Measurements from ENCODE around the gene FOXA1.

Gene FOXA1

GRCh38 chr14:37573356-37573755 lies 21.7 kb downstream of the FOXA1 start:
- H3K36me3 ChIP-seq (replicated peaks; ENCODE audit: insufficient read depth, low read length), result no peaks in the 10 kb centered on the region
- no peak overlapping the region for H3K4me2 ChIP-seq (ENCODE audit: low read depth, low read length)
- no peaks in the 10 kb centered on the region for H3K9me3 ChIP-seq (replicated peaks; ENCODE audit: insufficient read depth, low read length)
- H3K9me2 ChIP-seq (replicated peaks; ENCODE audit: insufficient read depth, low read length), result no peaks in the 10 kb centered on the region
- DNase-seq, result no peak
- no peaks in the 10 kb centered on the region for H3F3A ChIP-seq (ENCODE audit: insufficient read depth, low read length)
- H3K27ac ChIP-seq (ENCODE audit: low read length), result no peak overlapping the region
- H3K9ac ChIP-seq (ENCODE audit: low read length), result no peak overlapping the region
- H3K27me3 ChIP-seq (replicated peaks; ENCODE audit: insufficient read depth, low read length), result no peaks in the 10 kb centered on the region
- H3K4me1 ChIP-seq (ENCODE audit: low read length), result no peaks in the 10 kb centered on the region
- H3K4me3 ChIP-seq (ENCODE audit: low read length), result no peak overlapping the region
- H4K20me1 ChIP-seq (ENCODE audit: insufficient read depth, low read length), result no peaks in the 10 kb centered on the region
- no peaks in the 10 kb centered on the region for H3K79me2 ChIP-seq (ENCODE audit: low read length)
- H2AFZ ChIP-seq (ENCODE audit: low read length), result no peak overlapping the region
- TF ChIP-seq CTCF (IDR thresholded peaks at IDR 0.05; ENCODE audit: low read length), result no peak
- no peak for TF ChIP-seq EZH2phosphoT487 (IDR thresholded peaks at IDR 0.05; ENCODE audit: low read length)
- TF ChIP-seq EZH2 (optimal IDR thresholded peaks at IDR 0.05; ENCODE audit: low read depth, low read length), result no peak

- TF ChIP-seq CTCF (IDR thresholded peaks at IDR 0.05; ENCODE audit: low read length) (no peak), EZH2phosphoT487 (IDR thresholded peaks at IDR 0.05; ENCODE audit: low read length) (no peak), EZH2 (optimal IDR thresholded peaks at IDR 0.05; ENCODE audit: low read depth, low read length) (no peak)
- no peak for DNase-seq
- H3K9ac ChIP-seq (ENCODE audit: low read length), result no peak overlapping the region
- no peak overlapping the region for H3K27ac ChIP-seq (ENCODE audit: low read length)
- H3K79me2 ChIP-seq (ENCODE audit: low read length), result no peaks in the 10 kb centered on the region
- H3K27me3 ChIP-seq (replicated peaks; ENCODE audit: insufficient read depth, low read length), result no peaks in the 10 kb centered on the region
- no peaks in the 10 kb centered on the region for H3K36me3 ChIP-seq (replicated peaks; ENCODE audit: insufficient read depth, low read length)
- H3K9me2 ChIP-seq (replicated peaks; ENCODE audit: insufficient read depth, low read length), result no peaks in the 10 kb centered on the region
- H2AFZ ChIP-seq (ENCODE audit: low read length), result no peak overlapping the region
- no peak overlapping the region for H3K4me3 ChIP-seq (ENCODE audit: low read length)
- no peaks in the 10 kb centered on the region for H3K9me3 ChIP-seq (replicated peaks; ENCODE audit: insufficient read depth, low read length)
- H3K4me1 ChIP-seq (ENCODE audit: low read length), result no peaks in the 10 kb centered on the region
- H4K20me1 ChIP-seq (ENCODE audit: insufficient read depth, low read length), result no peaks in the 10 kb centered on the region
- H3K4me2 ChIP-seq (ENCODE audit: low read depth, low read length), result no peak overlapping the region
- H3F3A ChIP-seq (ENCODE audit: insufficient read depth, low read length), result no peaks in the 10 kb centered on the region
Measured at GRCh38 chr14:37571391-37571790, 23.7 kb downstream of the FOXA1 start.

GRCh38 chr14:37569729-37570128 lies 25.3 kb downstream of the FOXA1 start:
- no peaks in the 10 kb centered on the region for H3F3A ChIP-seq (ENCODE audit: insufficient read depth, low read length)
- no peaks in the 10 kb centered on the region for H4K20me1 ChIP-seq (ENCODE audit: insufficient read depth, low read length)
- H3K27me3 ChIP-seq (replicated peaks; ENCODE audit: insufficient read depth, low read length), result no peaks in the 10 kb centered on the region
- no peaks in the 10 kb centered on the region for H3K36me3 ChIP-seq (replicated peaks; ENCODE audit: insufficient read depth, low read length)
- no peak for TF ChIP-seq CTCF (IDR thresholded peaks at IDR 0.05; ENCODE audit: low read length)
- TF ChIP-seq EZH2phosphoT487 (IDR thresholded peaks at IDR 0.05; ENCODE audit: low read length), result no peak
- no peak for TF ChIP-seq EZH2 (optimal IDR thresholded peaks at IDR 0.05; ENCODE audit: low read depth, low read length)
- no peaks in the 10 kb centered on the region for H3K9me2 ChIP-seq (replicated peaks; ENCODE audit: insufficient read depth, low read length)
- no peak overlapping the region for H2AFZ ChIP-seq (ENCODE audit: low read length)
- H3K9me3 ChIP-seq (replicated peaks; ENCODE audit: insufficient read depth, low read length), result no peaks in the 10 kb centered on the region
- H3K4me3 ChIP-seq (ENCODE audit: low read length), result no peak overlapping the region
- H3K79me2 ChIP-seq (ENCODE audit: low read length), result no peaks in the 10 kb centered on the region
- H3K27ac ChIP-seq (ENCODE audit: low read length), result no peak overlapping the region
- no peak overlapping the region for H3K9ac ChIP-seq (ENCODE audit: low read length)
- no peak overlapping the region for H3K4me2 ChIP-seq (ENCODE audit: low read depth, low read length)
- DNase-seq, result no peak
- no peaks in the 10 kb centered on the region for H3K4me1 ChIP-seq (ENCODE audit: low read length)

All from MM.1S (cell line).